ENCODE measurements around the gene OR4B1.

OR4B1 gene

GRCh38 chr11:48244804-48245203, 28.2 kb downstream of the OR4B1 start, which contains the start of gene OR4X2:
Gene OR4X2 (plus strand): TSS chr11:48245104. CDS start chr11:48245104, 0 bp downstream.
- no peak within 1 kb of the TSS for H3K4me3 ChIP-seq (replicated peaks; ENCODE audit: insufficient read depth, low read length)
- H3K27ac ChIP-seq (replicated peaks), result no peak within 1 kb of the TSS
- no peak for TF ChIP-seq SPI1 (IDR thresholded peaks at IDR 0.05; ENCODE audit: borderline replicate concordance, low read depth)
- TF ChIP-seq, protein P1, sequence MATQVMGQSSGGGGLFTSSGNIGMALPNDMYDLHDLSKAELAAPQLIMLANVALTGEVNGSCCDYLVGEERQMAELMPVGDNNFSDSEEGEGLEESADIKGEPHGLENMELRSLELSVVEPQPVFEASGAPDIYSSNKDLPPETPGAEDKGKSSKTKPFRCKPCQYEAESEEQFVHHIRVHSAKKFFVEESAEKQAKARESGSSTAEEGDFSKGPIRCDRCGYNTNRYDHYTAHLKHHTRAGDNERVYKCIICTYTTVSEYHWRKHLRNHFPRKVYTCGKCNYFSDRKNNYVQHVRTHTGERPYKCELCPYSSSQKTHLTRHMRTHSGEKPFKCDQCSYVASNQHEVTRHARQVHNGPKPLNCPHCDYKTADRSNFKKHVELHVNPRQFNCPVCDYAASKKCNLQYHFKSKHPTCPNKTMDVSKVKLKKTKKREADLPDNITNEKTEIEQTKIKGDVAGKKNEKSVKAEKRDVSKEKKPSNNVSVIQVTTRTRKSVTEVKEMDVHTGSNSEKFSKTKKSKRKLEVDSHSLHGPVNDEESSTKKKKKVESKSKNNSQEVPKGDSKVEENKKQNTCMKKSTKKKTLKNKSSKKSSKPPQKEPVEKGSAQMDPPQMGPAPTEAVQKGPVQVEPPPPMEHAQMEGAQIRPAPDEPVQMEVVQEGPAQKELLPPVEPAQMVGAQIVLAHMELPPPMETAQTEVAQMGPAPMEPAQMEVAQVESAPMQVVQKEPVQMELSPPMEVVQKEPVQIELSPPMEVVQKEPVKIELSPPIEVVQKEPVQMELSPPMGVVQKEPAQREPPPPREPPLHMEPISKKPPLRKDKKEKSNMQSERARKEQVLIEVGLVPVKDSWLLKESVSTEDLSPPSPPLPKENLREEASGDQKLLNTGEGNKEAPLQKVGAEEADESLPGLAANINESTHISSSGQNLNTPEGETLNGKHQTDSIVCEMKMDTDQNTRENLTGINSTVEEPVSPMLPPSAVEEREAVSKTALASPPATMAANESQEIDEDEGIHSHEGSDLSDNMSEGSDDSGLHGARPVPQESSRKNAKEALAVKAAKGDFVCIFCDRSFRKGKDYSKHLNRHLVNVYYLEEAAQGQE (IDR thresholded peaks at IDR 0.05; ENCODE audit: insufficient replicate concordance, low read depth), result no peak
- no peak for TF ChIP-seq GABPA (IDR thresholded peaks at IDR 0.05; ENCODE audit: low read depth)
- no peak for TF ChIP-seq POLR2AphosphoS5 (IDR thresholded peaks at IDR 0.05; ENCODE audit: low read depth)
- TF ChIP-seq CTCF (IDR thresholded peaks at IDR 0.05; ENCODE audit: insufficient read depth, low read length), result no peak
- no peak for DNase-seq (ENCODE audit: low read depth in 1 of 2, low spot score in 1 of 2)
- H3K27me3 ChIP-seq (ENCODE audit: insufficient read depth, poor library complexity, severe bottlenecking), result no peaks in the 10 kb centered on the region

DNA sequence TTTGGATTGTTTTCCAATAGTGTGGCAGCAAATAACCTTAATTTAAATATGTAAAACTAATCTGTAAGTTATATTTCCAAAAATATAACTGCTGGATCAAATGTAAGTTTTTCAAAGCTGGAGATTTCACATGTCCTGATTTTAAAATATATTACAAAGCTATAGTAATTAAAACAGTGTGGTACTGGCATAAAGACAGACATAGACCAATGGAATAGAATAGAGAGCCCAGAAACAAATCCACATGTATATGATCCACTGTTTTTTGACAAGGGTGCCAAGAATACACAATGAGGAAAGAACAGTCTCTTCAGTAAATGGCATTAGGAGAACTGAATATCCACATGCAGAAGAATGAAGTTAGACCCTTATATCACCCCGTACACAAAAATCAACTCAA, 32.3 kb downstream of the OR4B1 start:
- H3K27ac ChIP-seq (replicated peaks), result no peak overlapping the region
- no peak for TF ChIP-seq CTCF (IDR thresholded peaks at IDR 0.05; ENCODE audit: insufficient read depth, low read length)

DNA sequence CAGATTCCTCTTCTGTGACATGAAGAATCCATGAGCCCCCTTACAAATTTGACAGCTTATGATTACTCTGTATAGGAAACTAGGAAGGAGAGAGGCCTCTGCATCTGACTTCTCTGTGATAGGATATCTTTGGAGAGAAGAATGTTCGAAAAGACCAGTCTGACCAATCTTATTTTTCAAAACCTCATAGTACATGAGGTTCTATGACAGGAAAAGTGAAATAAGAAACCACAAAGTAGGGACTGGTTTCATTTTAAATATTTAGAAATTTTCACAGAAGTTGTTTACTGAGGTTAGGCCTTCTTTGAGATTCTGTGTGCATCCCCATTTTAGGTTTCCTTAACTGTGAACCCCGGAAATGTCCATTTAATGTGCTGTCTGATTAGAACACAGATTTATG, 45.0 kb downstream of the OR4B1 start:
- peaks cover 4% of the 10 kb centered on the region for H3K27me3 ChIP-seq (ENCODE audit: insufficient read depth, poor library complexity, severe bottlenecking)
- TF ChIP-seq, protein P1 (IDR thresholded peaks at IDR 0.05; ENCODE audit: insufficient replicate concordance, low read depth), result no peak
- TF ChIP-seq SPI1 (IDR thresholded peaks at IDR 0.05; ENCODE audit: borderline replicate concordance, low read depth) (no peak), GABPA (IDR thresholded peaks at IDR 0.05; ENCODE audit: low read depth) (no peak), POLR2AphosphoS5 (IDR thresholded peaks at IDR 0.05; ENCODE audit: low read depth) (no peak), CTCF (IDR thresholded peaks at IDR 0.05; ENCODE audit: insufficient read depth, low read length) (no peak)
- no peak overlapping the region for H3K27ac ChIP-seq (replicated peaks)
- DNase-seq (ENCODE audit: low read depth in 1 of 2, low spot score in 1 of 2), result no peak
- no peak overlapping the region for H3K4me3 ChIP-seq (replicated peaks; ENCODE audit: insufficient read depth, low read length)

More for the DNA sequence above, 32.3 kb downstream of the OR4B1 start:
- H3K27me3 ChIP-seq (ENCODE audit: insufficient read depth, poor library complexity, severe bottlenecking), result no peaks in the 10 kb centered on the region
- H3K4me3 ChIP-seq (replicated peaks; ENCODE audit: insufficient read depth, low read length), result no peak overlapping the region
- DNase-seq (ENCODE audit: low read depth in 1 of 2, low spot score in 1 of 2), result no peak

- DNase-seq (ENCODE audit: low read depth in 1 of 2, low spot score in 1 of 2), result no peak
- Histone ChIP-seq H3K27ac (replicated peaks) (no peak within 1 kb of the TSS), H3K4me3 (replicated peaks; ENCODE audit: insufficient read depth, low read length) (no peak within 1 kb of the TSS), H3K27me3 (ENCODE audit: insufficient read depth, poor library complexity, severe bottlenecking) (peaks cover 4% of the 10 kb centered on the region)
- TF ChIP-seq GABPA (IDR thresholded peaks at IDR 0.05; ENCODE audit: low read depth) (no peak), POLR2AphosphoS5 (IDR thresholded peaks at IDR 0.05; ENCODE audit: low read depth) (no peak), CTCF (IDR thresholded peaks at IDR 0.05; ENCODE audit: insufficient read depth, low read length) (no peak), SPI1 (IDR thresholded peaks at IDR 0.05; ENCODE audit: borderline replicate concordance, low read depth) (no peak)
- TF ChIP-seq, protein P1 (IDR thresholded peaks at IDR 0.05; ENCODE audit: insufficient replicate concordance, low read depth), result no peak
Observed at GRCh38 chr11:48263423-48263911, 46.9 kb downstream of the OR4B1 start, which contains the start of gene OR4X1. Gene OR4X1 (plus strand): TSS chr11:48263861. CDS start chr11:48263861, 0 bp downstream.
